ENCODE results near the gene CD81.

The CD81 gene

DNA sequence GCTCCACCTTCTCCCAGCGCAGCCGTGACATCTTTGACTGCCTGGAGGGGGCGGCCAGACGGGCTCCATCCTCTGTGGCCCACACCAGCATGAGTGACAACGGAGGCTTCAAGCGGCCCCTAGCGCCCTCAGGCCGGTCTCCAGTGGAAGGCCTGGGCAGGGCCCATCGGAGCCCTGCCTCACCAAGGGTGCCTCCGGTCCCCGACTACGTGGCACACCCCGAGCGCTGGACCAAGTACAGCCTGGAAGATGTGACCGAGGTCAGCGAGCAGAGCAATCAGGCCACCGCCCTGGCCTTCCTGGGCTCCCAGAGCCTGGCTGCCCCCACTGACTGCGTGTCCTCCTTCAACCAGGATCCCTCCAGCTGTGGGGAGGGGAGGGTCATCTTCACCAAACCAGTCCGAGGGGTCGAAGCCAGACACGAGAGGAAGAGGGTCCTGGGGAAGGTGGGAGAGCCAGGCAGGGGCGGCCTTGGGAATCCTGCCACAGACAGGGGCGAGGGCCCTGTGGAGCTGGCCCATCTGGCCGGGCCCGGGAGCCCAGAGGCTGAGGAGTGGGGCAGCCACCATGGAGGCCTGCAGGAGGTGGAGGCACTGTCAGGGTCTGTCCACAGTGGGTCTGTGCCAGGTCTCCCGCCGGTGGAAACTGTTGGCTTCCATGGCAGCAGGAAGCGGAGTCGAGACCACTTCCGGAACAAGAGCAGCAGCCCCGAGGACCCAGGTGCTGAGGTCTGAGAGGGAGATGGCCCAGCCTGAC is 26.0 kb downstream of the CD81 start:
- DNase-seq (ENCODE audit: low read depth in 2 of 2, low spot score in 1 of 2), result no peak

DNA sequence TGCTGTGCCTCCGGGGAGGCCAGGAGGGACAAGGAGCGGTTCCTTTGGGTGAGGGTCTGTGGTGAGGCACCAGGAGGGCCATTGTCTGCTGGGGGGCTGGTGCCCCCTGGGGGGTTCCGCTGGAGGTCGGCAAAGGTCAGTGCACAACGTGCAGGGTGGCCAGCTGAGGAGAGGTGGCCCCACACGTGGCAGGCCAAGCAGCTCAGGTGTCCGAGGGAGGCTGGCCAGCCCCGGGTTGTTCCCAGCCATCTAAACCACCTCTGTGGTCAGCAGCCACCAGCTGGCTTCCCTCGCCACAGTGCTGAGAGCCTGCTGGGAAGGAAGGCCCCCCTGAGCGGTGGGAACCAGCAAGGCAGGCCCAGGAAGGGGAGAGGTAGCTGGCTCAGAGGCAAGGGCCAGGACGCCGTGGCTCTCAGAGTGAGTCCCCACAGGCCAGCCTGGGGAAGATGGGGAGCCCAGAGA is 27.7 kb downstream of the CD81 start:
- no peak for DNase-seq (ENCODE audit: low read depth in 2 of 2, low spot score in 1 of 2)

DNA sequence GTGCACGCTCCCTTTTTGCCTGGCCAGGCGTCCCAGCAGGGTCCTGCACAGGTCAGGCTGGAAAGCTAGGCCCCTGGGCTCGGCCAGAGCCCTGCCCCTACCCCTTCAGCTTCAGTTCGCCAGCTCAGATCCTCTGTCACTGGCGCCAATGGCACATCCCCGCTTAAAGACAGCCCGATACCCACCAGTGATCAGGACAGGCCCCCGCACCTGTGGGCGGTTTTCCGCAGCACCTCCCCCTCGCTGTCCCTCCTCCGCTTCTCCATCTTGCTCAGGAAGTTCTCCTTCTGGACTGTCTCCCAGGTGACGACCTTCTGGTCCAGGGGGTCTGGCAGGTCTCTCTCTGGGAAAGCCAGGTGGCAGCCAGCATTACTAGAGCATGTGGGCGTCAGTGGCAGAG is 29.3 kb downstream of the CD81 start:
- no peak for DNase-seq (ENCODE audit: low read depth in 2 of 2, low spot score in 1 of 2)

DNA sequence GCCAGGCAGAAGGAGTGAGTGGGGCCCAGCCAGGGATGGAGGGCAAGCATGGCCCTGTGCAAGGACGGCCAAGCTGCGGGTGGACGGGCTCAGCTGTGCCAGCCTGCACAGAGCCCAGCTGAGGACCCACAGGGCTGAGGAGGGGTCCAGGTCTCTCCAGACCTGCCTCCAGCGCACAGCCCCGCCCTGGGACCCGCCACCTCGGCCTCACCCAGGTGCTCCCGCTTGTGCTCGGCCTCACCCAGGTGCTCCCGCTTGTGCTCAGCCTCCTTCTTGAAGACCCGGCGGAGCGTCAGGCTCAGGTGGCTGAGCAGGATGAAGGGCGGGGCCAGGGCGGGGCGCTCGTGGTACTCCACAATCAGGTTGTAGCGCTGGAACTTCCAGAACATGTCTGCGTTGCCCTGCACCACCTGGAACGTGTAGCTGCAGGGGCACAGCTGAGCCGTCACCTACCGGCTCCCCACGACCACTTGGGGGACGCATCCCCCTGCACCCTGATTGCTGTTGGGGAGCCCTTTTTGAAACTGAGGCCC is 29.8 kb downstream of the CD81 start:
- no peak for DNase-seq (ENCODE audit: low read depth in 2 of 2, low spot score in 1 of 2)

DNA sequence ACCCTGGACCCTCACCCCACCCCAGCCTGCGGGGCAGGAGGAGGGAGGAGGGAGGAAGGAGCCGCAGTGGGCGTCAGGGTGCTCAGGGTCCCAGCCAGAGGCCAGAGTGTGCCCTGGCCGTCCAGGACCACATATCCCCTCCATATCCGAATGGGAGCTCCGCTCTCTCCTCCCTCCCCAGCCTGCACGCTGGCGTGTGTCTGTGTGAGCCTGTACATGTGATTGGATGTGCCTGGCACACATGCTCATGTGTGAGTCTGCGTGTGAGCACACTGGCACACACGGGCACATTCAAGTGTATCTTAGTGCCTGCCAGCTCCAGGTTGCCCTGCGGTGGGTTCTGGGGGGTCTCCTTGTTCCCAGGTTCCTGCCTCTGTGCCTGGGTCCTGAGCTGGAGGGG is 31.6 kb downstream of the CD81 start:
- DNase-seq (ENCODE audit: low read depth in 2 of 2, low spot score in 1 of 2), result no peak

DNA sequence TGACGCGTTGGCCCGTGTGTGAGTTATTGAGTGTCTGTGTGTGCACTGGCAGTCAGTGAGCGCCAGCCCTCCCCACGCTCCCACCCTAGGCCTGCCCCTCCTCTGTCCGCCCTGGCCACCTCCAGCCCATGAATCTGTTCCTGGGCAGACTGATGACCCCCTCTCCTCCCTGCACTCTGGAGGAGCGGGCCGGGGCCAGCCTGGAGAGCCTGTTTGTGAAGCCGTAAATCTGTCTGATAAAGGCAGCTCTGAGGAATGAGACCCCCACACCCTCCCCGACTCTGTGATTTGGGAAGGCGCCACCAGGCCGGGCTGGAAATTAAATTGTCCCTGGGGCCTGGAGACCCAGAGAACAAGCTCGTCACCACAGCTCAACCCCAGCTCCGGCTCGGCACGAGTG is 32.0 kb downstream of the CD81 start:
- no peak for DNase-seq (ENCODE audit: low read depth in 2 of 2, low spot score in 1 of 2)

DNA sequence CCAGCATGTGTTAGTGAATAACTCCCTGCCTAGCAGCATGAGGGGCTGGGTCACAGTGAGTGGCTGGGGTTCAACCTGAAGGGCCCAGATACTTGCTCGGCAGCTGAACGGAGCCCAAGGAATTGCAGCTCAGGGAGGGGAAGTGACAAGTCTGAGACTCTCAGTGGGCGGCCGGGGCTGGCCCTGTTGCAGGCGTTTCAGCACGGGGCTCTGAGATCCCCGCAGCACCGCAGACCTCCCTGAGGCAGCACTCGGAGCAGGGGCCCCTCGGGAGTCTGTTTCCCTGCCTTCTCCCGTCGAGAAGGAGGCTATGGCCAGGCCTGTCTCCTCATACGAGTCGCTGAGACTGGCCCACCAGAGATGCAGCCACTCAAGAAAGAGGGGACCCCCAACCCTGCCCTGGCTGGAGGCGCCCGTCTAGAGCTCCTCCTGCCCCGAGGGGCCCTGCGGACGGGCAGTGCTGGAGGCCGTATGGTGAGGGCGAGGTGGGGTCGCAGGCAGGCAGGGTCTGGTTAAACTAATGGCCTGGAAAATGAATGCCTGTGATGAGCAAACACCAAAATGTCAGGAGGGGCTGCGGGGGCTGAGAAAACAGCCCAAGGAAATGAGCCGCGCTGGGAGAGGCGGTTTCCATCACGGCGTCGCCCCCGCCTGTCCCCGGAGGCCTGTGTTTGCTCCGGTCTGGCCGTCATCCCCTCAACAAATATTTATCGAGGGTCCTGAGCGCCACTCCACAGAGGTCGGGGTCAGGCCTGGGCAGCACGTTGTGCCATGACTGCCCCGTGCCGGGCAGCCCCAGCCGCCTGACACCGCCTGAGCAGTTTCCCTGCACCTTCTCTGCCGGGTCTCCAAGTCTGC is 32.7 kb downstream of the CD81 start:
- no peak for DNase-seq (ENCODE audit: low read depth in 2 of 2, low spot score in 1 of 2)

DNA sequence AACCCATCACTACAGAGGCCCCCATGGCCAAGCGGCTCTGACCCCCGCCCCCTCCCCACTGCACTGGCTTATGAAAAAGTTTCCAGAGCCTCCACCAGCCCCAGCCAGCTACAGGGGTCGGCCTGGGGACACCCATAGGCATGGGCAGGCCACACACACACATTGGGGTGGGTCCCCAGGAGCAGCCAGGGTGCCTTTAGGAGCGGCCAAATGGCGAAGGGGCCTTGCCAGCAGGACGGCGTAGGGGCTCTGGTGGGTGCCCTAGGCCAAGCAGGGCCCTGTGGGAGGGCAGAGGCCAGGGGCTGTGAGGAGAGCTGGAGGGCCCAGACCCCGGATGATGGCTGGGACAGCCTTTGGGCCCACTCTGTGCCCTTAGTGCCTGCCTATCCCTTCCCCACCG is 33.5 kb downstream of the CD81 start:
- no peak for DNase-seq (ENCODE audit: low read depth in 2 of 2, low spot score in 1 of 2)

DNA sequence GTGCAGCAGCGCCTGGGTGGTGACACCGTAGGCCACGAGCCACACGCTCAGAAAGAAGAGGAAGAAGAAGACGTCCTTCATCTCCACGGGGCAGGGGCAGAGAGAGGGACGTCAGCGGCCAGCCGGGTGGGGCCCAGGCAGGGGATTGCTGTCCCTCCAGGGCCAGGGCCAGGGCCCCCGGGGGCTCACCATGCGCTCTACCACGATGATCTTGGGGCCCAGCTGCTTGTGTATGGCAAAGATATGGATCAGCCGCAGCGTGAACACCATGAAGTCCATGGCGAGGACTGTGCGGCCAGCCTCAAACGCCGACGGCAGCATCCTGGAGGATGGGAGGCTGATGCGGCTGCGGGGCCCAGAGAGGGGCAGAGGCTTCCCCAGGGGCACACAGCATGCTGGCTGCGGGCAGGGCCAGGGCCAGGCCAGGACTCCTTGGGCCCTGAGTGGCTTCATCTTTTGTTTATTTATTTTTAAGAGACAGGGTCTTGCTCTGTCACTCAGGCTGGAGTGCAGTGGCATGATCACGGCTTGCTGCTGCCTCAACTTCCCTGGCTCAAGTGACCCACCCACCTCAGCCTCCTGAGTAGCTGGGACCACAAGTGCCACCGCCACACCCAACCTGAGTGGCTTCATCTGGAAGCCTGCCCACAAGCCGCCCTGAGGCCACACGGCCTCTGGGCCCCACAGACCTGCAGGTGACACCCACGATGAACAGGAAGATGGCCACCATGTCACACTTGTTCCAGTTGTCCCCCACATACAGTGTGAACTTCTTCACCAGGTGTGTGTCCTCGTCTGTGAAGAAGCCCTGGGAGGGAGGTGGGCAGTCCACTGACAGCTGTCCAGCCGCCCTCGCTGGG is 34.6 kb downstream of the CD81 start:
- no peak for DNase-seq (ENCODE audit: low read depth in 2 of 2, low spot score in 1 of 2)

DNA sequence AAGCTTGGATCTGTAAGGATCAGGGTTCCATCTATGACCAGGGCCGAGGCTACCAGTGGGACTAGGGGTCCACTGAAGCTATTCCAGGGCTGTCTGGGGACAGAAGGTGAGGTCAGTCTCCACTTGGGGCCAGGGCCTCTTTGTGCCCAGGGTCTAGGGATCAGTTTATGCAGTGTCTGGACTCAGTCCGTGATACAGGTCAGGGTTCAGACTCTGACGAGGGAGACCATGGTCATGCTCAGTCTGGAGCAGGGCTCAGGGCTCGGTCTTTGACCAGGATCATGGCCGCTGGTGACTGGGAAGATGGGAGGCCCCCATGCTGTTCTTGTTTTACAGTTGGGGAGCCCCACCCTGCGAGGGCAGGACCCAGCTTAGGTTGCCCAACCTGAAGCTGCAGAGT is 35.2 kb downstream of the CD81 start:
- DNase-seq (ENCODE audit: low read depth in 2 of 2, low spot score in 1 of 2), result no peak

DNA sequence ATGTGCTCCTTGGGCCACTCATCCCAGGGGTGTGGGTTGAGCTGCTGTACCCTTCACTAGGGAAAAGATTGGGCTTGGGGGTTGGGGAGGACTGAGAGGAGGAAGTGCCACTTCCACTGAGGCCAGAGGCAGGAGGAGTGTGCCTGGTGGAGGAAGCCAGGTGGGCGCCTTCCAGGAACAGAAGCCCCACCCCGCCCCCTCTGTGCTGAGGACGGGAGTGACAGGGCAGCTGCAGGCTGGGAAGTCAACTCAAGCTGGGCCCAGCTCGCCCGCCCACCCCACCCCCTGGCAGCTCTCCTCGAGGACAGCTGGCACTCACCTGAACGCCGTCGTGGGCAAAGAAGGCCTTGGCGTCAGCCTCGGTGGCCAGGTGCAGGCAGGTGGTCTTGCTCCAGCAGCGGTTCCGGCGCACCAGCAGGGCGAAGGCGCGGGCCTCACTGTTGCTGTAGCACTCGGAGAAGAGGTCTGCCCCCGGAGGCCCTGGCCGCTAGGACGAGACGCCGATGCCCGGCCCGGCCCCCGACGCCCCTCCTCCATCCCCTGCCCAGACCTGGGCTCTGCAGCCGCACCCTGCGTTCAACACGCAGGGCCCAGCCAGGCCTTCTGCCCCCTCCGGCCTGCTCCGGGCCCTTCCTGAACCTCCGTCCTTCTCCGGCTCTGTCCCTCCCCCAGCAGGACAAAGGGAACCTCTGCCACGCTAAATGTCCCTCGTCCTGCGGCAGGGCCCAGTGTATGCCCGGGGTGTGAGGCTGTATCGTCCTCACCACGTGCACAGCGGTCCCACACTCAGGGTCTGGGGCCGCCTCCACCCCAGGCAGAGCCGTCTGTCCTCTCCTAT is 36.9 kb downstream of the CD81 start:
- DNase-seq (ENCODE audit: low read depth in 2 of 2, low spot score in 1 of 2), result no peak

DNA sequence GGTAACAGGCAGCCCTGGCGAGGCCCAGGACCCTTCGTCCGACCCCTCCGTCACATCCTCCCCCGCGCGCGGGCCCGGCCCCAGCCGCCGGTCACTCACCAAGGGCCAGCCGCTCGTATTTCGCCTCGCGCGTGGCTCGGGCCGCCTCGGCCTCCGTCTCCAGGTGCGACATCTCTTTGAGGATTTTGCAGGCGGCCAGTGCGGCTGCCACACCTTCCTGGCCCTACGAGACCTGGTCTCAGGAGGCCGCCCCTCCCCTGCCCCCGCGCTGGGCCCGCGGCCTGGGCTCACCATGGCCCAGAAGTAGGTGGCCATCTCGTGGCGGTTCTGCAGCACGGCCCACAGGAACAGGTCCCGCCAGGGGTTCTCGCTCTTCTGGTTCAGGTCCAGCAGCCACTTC is 37.5 kb downstream of the CD81 start:
- no peak for DNase-seq (ENCODE audit: low read depth in 2 of 2, low spot score in 1 of 2)

DNA sequence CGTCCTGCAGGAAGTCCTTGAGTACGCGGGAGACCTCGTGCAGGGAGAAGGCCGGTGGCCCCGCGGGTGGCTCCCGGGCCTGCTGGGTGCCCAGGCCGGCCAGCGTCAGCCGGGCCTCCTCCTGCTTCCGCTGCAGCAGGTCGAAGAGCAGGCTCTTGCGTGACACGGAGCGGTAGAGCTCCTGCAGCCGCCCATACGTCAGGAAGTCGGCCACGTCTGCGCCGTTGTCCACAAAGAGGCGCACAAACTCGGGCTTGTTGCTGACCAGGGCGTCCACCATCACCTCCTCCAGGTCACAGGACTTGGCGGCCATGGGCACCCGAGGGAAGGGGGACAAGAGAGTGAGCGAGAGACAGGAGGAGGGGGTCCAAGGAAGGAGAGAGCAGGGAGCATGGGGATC is 38.1 kb downstream of the CD81 start:
- no peak for DNase-seq (ENCODE audit: low read depth in 2 of 2, low spot score in 1 of 2)

DNA sequence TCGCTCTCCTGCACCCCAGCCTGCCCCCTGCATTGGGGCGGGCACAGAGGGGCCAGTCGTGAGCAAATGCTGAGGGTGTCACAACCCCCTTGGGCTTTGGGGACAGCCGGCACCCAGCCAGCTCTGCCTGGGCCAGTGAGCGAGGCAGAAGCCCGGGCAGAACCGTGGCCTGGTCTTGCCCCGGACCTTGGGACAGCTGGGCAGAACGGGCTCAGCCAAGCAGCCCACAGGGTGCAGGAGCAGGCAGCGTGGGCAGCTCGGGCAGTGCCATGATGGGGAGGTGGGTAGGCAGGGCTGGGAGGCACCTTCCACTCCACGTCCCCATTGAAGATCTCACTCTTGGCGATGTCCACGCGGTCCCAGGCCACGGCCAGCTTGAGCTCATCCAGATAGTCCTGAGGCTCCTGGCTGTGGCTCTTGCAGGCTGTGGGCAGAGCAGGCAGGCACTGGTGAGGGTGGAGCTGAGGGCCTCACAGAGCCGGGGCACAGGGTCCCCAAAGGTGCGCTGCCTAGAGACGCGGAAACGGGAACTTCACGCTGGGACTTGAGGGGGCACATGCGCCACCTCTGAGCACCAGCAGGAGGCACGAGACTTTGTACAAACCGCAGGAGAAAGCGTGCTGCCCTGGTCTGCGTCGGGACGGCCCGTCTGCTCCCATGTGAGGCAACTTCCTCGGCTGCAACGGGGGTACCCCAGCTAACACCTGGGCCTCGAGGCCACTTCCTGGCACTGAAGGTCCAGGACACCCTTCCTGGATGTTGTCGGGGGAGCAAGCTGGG is 38.7 kb downstream of the CD81 start:
- no peak for DNase-seq (ENCODE audit: low read depth in 2 of 2, low spot score in 1 of 2)

DNA sequence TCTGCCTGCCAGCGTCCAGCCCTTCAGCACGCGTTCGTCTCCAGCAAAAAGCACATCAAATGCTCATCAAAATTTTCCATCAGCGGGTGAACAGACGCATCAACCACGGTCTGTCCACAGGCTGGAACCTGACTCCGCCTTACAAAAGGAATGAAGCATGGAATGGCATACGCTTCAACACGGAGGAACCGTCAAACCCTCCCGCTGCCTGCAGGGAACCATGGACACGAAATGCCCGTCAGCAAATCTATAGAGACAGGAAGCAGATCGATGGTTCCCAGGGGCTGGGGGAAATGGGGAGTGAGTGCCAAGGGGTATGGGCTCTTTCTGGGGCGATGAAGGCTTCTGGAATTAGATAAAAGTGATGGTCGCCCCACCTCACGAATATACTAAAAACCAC is 39.7 kb downstream of the CD81 start:
- DNase-seq (ENCODE audit: low read depth in 2 of 2, low spot score in 1 of 2), result no peak

DNA sequence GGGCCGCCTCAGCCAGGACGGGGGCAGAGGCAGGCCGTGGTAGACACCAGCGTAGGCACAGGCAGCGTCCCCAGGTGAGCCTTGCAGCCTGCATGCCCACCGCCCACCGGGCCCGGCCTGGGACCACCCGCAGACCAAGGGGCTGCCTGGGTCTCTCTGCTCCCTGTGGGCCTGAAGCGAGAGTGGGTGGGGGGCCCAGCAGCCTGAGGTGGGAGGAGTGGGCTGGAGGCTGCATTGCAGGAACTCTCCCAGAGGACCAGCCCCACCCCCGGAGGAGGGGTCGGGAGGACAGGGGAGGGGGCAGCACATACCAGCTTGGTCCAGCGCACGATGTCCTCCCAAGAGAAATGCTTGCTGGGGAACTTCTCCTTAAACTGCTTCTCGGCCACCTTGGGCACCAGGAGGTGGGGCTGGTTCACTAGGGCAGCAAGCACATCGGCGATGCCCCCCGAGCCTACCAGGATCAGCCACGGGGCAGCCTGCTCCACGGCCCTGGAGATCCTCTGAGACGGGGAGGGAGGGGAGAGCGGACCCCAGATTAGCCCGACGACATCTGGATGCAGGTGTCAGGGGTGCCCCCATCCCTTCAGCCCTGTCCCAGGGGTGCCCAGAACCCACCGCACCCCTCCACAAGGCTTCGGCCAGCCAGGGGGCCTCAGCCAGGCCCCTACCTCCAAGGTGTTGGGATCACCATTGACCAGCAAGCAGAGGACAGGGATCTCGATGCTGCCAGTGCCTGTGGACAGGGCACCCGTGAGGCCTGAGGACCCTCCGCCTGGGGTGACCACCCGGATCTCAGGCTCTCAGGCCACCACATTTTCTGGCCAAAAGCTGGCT is 41.0 kb downstream of the CD81 start:
- DNase-seq (ENCODE audit: low read depth in 2 of 2, low spot score in 1 of 2), result no peak

DNA sequence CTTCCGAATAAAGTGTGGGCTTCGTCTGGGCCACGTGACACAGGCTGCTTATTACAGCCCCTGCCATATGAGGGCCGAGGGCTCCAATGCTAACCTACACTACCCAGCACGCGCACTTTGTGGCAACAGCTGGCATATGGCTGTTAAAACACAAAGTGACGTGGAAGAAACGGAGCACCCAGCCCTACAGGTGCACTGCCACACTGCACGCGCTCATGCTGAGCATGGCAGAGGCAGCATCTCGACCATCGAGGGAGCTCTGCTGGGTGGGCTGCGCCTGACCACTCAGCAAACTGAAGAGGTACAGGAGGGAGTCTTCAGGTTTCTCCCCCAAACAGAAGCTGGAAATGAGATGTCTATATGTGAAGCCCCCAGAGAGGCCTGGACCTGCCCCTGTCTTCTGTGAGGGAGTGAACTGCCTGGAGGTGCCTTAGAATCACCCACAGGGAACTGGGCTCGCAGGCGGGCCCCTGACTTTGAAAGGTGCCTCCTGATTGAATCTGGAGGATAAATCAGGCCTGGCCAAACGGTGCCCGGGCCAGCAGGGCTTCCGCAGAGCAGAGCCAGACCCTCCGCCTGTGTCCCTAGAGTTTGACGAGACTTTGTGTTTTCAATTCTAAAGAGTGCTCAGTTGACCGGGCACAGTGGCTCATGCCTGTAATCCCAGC is 41.7 kb downstream of the CD81 start:
- no peak for DNase-seq (ENCODE audit: low read depth in 2 of 2, low spot score in 1 of 2)

Data from stimulated activated CD8-positive, alpha-beta memory T cell treated with anti-CD3 and anti-CD28 coated beads, Interleukin-4, amount 100 ng/mL, for 4 hours (primary cell).